ENCODE results near the gene CILP2.

CILP2 gene

DNA sequence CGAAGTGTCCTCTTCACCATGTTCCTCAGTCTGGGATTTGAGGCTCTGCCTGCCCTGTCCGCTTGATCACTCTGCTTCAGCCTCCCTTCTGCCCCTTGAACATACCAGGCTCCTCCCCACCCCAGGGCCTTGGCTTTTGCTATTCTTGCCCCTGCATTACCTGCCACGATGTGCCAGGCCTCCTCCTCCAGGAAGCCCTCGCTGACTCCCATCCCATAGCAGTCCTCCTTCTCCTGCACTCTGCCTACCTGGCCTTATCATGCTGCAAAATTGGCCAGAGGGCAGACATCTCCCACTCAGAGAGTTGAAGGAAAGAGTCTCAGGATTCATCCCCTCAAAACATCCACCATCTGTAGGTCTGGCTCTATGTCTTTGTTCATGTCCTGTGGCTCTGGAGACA is 7.2 kb upstream of the CILP2 start:
- H3K4me2 ChIP-seq (ENCODE audit: low read depth, low read length, poor library complexity, severe bottlenecking) = no peak overlapping the region
- H3K36me3 ChIP-seq (ENCODE audit: insufficient read depth, low read length) = peaks cover 14% of the 10 kb centered on the region; the same call in 1 of the 2 replicates
- no peaks in the 10 kb centered on the region for H3F3A ChIP-seq (ENCODE audit: low read depth)
- no peaks in the 10 kb centered on the region for H3K27me3 ChIP-seq (ENCODE audit: insufficient read depth, low read length, poor library complexity, severe bottlenecking)
- H3K9ac ChIP-seq (ENCODE audit: low read depth, low read length, poor library complexity, severe bottlenecking) = no peak overlapping the region
- H3K4me1 ChIP-seq (ENCODE audit: insufficient read depth, low read length, poor library complexity, severe bottlenecking) = peaks cover 6% of the 10 kb centered on the region
- no peak overlapping the region for H2AFZ ChIP-seq (ENCODE audit: low read length)
- H3K9me2 ChIP-seq (replicated peaks; ENCODE audit: low read depth, low read length) = no peaks in the 10 kb centered on the region
- no peaks in the 10 kb centered on the region for H3K79me2 ChIP-seq (ENCODE audit: insufficient read depth, low read length)
- no peaks in the 10 kb centered on the region for H3K9me3 ChIP-seq (ENCODE audit: insufficient read depth, low read depth, low read length)
- peaks cover 9% of the 10 kb centered on the region for H4K20me1 ChIP-seq (ENCODE audit: insufficient read depth, low read length, poor library complexity, severe bottlenecking)
- no peak overlapping the region for H3K4me3 ChIP-seq (ENCODE audit: low read length, poor library complexity, severe bottlenecking)
- TF ChIP-seq EZH2phosphoT487 (IDR thresholded peaks at IDR 0.05; ENCODE audit: borderline replicate concordance) = no peak
- TF ChIP-seq, protein P1, sequence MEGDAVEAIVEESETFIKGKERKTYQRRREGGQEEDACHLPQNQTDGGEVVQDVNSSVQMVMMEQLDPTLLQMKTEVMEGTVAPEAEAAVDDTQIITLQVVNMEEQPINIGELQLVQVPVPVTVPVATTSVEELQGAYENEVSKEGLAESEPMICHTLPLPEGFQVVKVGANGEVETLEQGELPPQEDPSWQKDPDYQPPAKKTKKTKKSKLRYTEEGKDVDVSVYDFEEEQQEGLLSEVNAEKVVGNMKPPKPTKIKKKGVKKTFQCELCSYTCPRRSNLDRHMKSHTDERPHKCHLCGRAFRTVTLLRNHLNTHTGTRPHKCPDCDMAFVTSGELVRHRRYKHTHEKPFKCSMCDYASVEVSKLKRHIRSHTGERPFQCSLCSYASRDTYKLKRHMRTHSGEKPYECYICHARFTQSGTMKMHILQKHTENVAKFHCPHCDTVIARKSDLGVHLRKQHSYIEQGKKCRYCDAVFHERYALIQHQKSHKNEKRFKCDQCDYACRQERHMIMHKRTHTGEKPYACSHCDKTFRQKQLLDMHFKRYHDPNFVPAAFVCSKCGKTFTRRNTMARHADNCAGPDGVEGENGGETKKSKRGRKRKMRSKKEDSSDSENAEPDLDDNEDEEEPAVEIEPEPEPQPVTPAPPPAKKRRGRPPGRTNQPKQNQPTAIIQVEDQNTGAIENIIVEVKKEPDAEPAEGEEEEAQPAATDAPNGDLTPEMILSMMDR (conservative IDR thresholded peaks at IDR 0.05; ENCODE audit: low read length) = no peak

GRCh38 chr19:19531951-19532805 is 5.9 kb upstream of the CILP2 start:
- Histone ChIP-seq H4K20me1 (ENCODE audit: insufficient read depth, low read length, poor library complexity, severe bottlenecking) (no peaks in the 10 kb centered on the region), H3K36me3 (ENCODE audit: insufficient read depth, low read length) (peaks cover 13% of the 10 kb centered on the region; the same call in 1 of the 2 replicates), H3K9me3 (ENCODE audit: insufficient read depth, low read depth, low read length) (no peaks in the 10 kb centered on the region), H3K27me3 (ENCODE audit: insufficient read depth, low read length, poor library complexity, severe bottlenecking) (no peaks in the 10 kb centered on the region), H3K4me1 (ENCODE audit: insufficient read depth, low read length, poor library complexity, severe bottlenecking) (no peaks in the 10 kb centered on the region), H2AFZ (ENCODE audit: low read length) (no peak overlapping the region), H3F3A (ENCODE audit: low read depth) (no peaks in the 10 kb centered on the region), H3K4me2 (ENCODE audit: low read depth, low read length, poor library complexity, severe bottlenecking) (no peak overlapping the region), H3K79me2 (ENCODE audit: insufficient read depth, low read length) (no peaks in the 10 kb centered on the region), H3K9me2 (replicated peaks; ENCODE audit: low read depth, low read length) (no peaks in the 10 kb centered on the region), H3K9ac (ENCODE audit: low read depth, low read length, poor library complexity, severe bottlenecking) (no peak overlapping the region), H3K4me3 (ENCODE audit: low read length, poor library complexity, severe bottlenecking) (no peak overlapping the region)
- no peak for TF ChIP-seq EZH2phosphoT487 (IDR thresholded peaks at IDR 0.05; ENCODE audit: borderline replicate concordance)
- TF ChIP-seq, protein P1 (conservative IDR thresholded peaks at IDR 0.05; ENCODE audit: low read length) = peak; percentile 89

DNA sequence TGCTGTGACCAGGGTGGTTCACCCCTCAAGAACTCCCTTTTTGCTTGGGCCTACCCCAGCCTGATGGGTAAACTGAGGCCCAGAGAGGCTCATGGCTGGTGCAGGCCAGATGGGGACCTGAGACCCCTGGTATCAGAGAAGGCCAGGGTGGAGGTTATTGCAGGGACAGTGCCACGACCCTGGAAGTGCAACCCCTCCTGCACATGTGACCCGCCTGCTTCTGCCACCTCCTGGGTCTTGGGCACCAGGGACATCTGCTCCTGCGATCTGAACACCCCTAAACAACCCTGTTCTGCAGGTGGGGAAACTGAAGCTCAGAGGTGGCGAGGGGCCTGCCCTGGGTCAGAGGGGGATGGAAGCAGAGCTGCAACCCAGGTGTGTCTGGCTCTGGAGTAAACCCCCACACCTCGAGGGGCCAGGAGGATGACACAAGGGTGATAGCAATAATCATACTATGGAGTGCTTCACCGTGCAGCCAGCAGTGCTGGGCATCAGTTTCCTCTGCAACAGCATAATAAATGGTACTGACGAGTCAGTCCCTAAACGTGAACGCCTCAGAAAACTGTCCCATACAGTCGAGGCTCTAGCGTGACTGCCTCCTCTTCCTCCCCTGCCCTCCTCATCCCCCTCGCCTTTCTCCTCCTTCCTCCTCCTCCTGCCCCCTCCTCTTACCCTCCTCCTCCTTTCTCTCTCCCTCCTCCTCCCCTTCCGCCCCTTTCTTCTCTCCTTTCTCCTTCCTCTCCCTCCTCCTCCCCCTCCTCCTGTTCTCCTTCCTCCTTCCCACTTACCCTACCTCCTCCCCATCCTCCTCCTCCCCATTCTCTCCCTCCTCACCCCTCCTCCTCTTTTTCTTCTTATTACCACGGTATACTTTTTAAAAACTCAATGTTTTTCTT is 5.0 kb upstream of the CILP2 start:
- H2AFZ ChIP-seq (ENCODE audit: low read length) = no peak overlapping the region
- TF ChIP-seq EZH2phosphoT487 (IDR thresholded peaks at IDR 0.05; ENCODE audit: borderline replicate concordance) = no peak
- TF ChIP-seq, protein P1 (conservative IDR thresholded peaks at IDR 0.05; ENCODE audit: low read length) = no peak
- H3K4me2 ChIP-seq (ENCODE audit: low read depth, low read length, poor library complexity, severe bottlenecking) = no peak overlapping the region

More for the DNA sequence above, 5.0 kb upstream of the CILP2 start:
- H4K20me1 ChIP-seq (ENCODE audit: insufficient read depth, low read length, poor library complexity, severe bottlenecking) = no peaks in the 10 kb centered on the region
- peaks cover 4% of the 10 kb centered on the region; the same call in 1 of the 2 replicates for H3K36me3 ChIP-seq (ENCODE audit: insufficient read depth, low read length)
- no peaks in the 10 kb centered on the region for H3K9me3 ChIP-seq (ENCODE audit: insufficient read depth, low read depth, low read length)
- no peaks in the 10 kb centered on the region for H3K9me2 ChIP-seq (replicated peaks; ENCODE audit: low read depth, low read length)
- H3K79me2 ChIP-seq (ENCODE audit: insufficient read depth, low read length) = no peaks in the 10 kb centered on the region
- H3F3A ChIP-seq (ENCODE audit: low read depth) = no peaks in the 10 kb centered on the region
- no peak overlapping the region for H3K4me3 ChIP-seq (ENCODE audit: low read length, poor library complexity, severe bottlenecking)
- H3K9ac ChIP-seq (ENCODE audit: low read depth, low read length, poor library complexity, severe bottlenecking) = no peak overlapping the region
- H3K4me1 ChIP-seq (ENCODE audit: insufficient read depth, low read length, poor library complexity, severe bottlenecking) = no peaks in the 10 kb centered on the region
- no peaks in the 10 kb centered on the region for H3K27me3 ChIP-seq (ENCODE audit: insufficient read depth, low read length, poor library complexity, severe bottlenecking)
